SK-N-SH treated with all-trans-retinoic acid at 6 μM for 48 hours (cell line): ENCODE data around the gene LYPLAL1.

Source experiments
- ATAC-seq: fragments of 200-7000 bp; cut with Tn5 transposase; 3 replicates; pipeline ENCODE4 v1.9.1; 2020; ENCODE audit warnings: mild to moderate bottlenecking, moderate library complexity
- ARNTL ChIP-seq: fragments of 450-650 bp; formaldehyde crosslinking; IDR thresholded peaks from 2 replicates; pipeline ENCODE4 v1.5.0; 2020; ENCODE audit warnings: low read depth, mild to moderate bottlenecking, moderate library complexity, borderline replicate concordance
- BACH2 ChIP-seq: fragments of 250-450 bp; sonication (Bioruptor Pico); IDR thresholded peaks from 2 replicates; pipeline ENCODE4 v1.9.0; 2021; ENCODE audit warnings: mild to moderate bottlenecking, borderline replicate concordance
- CREB5 ChIP-seq: fragments of 250-450 bp; sonication (Bioruptor Pico); IDR thresholded peaks from 2 replicates; pipeline ENCODE4 v1.5.1; 2020; ENCODE audit warnings: low read depth, mild to moderate bottlenecking, moderate library complexity
- CSDC2 ChIP-seq: fragments of 250-450 bp; sonication (Bioruptor Pico); IDR thresholded peaks from 2 replicates; pipeline ENCODE4 v1.5.0; 2020; ENCODE audit warnings: mild to moderate bottlenecking, moderate library complexity
- CSRNP3 ChIP-seq: fragments of 250-450 bp; sonication (Bioruptor Pico); IDR thresholded peaks from 2 replicates; pipeline ENCODE4 v1.5.1; 2021; ENCODE audit warnings: mild to moderate bottlenecking, moderate library complexity
- GLIS3 ChIP-seq: fragments of 250-450 bp; sonication (Bioruptor Pico); IDR thresholded peaks from 2 replicates; pipeline ENCODE4 v1.5.0; 2020; ENCODE audit warnings: mild to moderate bottlenecking, moderate library complexity
- ISL1 ChIP-seq: fragments of 250-450 bp; sonication (Bioruptor Pico); IDR thresholded peaks from 2 replicates; pipeline ENCODE4 v2.1.2; 2022; ENCODE audit warnings: mild to moderate bottlenecking, moderate library complexity
- OSR1 ChIP-seq: fragments of 250-450 bp; sonication (Bioruptor Pico); IDR thresholded peaks from 2 replicates; pipeline ENCODE4 v1.8.0; 2022; ENCODE audit warnings: moderate library complexity, mild to moderate bottlenecking, inconsistent platforms
- PATZ1 ChIP-seq: fragments of 250-450 bp; sonication (Bioruptor Pico); IDR thresholded peaks from 2 replicates; pipeline ENCODE4 v1.8.0; 2020; ENCODE audit warnings: mild to moderate bottlenecking, moderate library complexity, borderline replicate concordance
- POU6F1 ChIP-seq: fragments of 250-450 bp; sonication (Bioruptor Pico); IDR thresholded peaks from 2 replicates; pipeline ENCODE4 v1.8.0; 2021; ENCODE audit warnings: low read depth, mild to moderate bottlenecking, moderate library complexity, borderline replicate concordance
- PPARA ChIP-seq: fragments of 250-450 bp; sonication (Bioruptor Pico); IDR thresholded peaks from 2 replicates; pipeline ENCODE4 v1.5.0; 2020; ENCODE audit warnings: mild to moderate bottlenecking, borderline replicate concordance
- RARB ChIP-seq: fragments of 250-450 bp; sonication (Bioruptor Pico); IDR thresholded peaks from 2 replicates; pipeline ENCODE4 v1.8.0; 2021; ENCODE audit warnings: mild to moderate bottlenecking, moderate library complexity
- TCF4 ChIP-seq: fragments of 250-450 bp; sonication (Bioruptor Pico); IDR thresholded peaks from 2 replicates; pipeline ENCODE4 v1.8.0; 2021; ENCODE audit warnings: mild to moderate bottlenecking, moderate library complexity, borderline replicate concordance
- TOX ChIP-seq: fragments of 250-450 bp; sonication (Bioruptor Pico); IDR thresholded peaks from 2 replicates; pipeline ENCODE4 v1.8.0; 2021; ENCODE audit warnings: mild to moderate bottlenecking, moderate library complexity, borderline replicate concordance
- ZC3H10 ChIP-seq: fragments of 250-450 bp; sonication (Bioruptor Pico); IDR thresholded peaks from 2 replicates; pipeline ENCODE4 v1.5.1; 2021; ENCODE audit warnings: mild to moderate bottlenecking, moderate library complexity
- ZFP3 ChIP-seq: fragments of 250-450 bp; sonication (Bioruptor Pico); IDR thresholded peaks from 2 replicates; pipeline ENCODE4 v1.5.0; 2020; ENCODE audit warnings: mild to moderate bottlenecking, moderate library complexity
- ZFP30 ChIP-seq: fragments of 450-650 bp; formaldehyde crosslinking; IDR thresholded peaks from 2 replicates; pipeline ENCODE4 v1.5.0; 2022; ENCODE audit warnings: mild to moderate bottlenecking, moderate library complexity
- ZNF565 ChIP-seq: fragments of 450-650 bp; formaldehyde crosslinking; conservative IDR thresholded peaks from 2 replicates; pipeline ENCODE4 v1.5.0; 2020; ENCODE audit warnings: low read depth, mild to moderate bottlenecking, moderate library complexity
- ZNF70 ChIP-seq: fragments of 450-650 bp; formaldehyde crosslinking; IDR thresholded peaks from 2 replicates; pipeline ENCODE4 v1.5.0; 2020; ENCODE audit warnings: mild to moderate bottlenecking, moderate library complexity
- ZNF8 ChIP-seq: fragments of 450-650 bp; formaldehyde crosslinking; IDR thresholded peaks from 2 replicates; pipeline ENCODE4 v1.5.0; 2020; ENCODE audit warnings: mild to moderate bottlenecking, moderate library complexity
- TF ChIP-seq, protein P1 (sequence below): fragments of 250-450 bp; sonication (Bioruptor Pico); IDR thresholded peaks from 2 replicates; pipeline ENCODE4 v1.5.0; 2020; ENCODE audit warnings: mild to moderate bottlenecking, moderate library complexity

Gene LYPLAL1

GRCh38 chr1:219155135-219155534 lies 18.5 kb upstream of the LYPLAL1 start:
- TF ChIP-seq ISL1 (CRISPR knock-in tag) (no peak), OSR1 (CRISPR knock-in tag) (no peak), BACH2 (CRISPR knock-in tag) (no peak), ZC3H10 (no peak), ZFP3 (CRISPR knock-in tag) (no peak), ZNF565 (CRISPR knock-in tag) (no peak), ZFP30 (no peak), RARB (CRISPR knock-in tag) (no peak), GLIS3 (CRISPR knock-in tag) (no peak), CREB5 (CRISPR knock-in tag) (no peak), ZNF70 (no peak), TCF4 (no peak), CSDC2 (CRISPR knock-in tag) (no peak), PPARA (CRISPR knock-in tag) (no peak), CSRNP3 (no peak), ZNF8 (CRISPR knock-in tag) (no peak), ARNTL (CRISPR knock-in tag) (no peak), POU6F1 (no peak)
- TF ChIP-seq, protein P1, sequence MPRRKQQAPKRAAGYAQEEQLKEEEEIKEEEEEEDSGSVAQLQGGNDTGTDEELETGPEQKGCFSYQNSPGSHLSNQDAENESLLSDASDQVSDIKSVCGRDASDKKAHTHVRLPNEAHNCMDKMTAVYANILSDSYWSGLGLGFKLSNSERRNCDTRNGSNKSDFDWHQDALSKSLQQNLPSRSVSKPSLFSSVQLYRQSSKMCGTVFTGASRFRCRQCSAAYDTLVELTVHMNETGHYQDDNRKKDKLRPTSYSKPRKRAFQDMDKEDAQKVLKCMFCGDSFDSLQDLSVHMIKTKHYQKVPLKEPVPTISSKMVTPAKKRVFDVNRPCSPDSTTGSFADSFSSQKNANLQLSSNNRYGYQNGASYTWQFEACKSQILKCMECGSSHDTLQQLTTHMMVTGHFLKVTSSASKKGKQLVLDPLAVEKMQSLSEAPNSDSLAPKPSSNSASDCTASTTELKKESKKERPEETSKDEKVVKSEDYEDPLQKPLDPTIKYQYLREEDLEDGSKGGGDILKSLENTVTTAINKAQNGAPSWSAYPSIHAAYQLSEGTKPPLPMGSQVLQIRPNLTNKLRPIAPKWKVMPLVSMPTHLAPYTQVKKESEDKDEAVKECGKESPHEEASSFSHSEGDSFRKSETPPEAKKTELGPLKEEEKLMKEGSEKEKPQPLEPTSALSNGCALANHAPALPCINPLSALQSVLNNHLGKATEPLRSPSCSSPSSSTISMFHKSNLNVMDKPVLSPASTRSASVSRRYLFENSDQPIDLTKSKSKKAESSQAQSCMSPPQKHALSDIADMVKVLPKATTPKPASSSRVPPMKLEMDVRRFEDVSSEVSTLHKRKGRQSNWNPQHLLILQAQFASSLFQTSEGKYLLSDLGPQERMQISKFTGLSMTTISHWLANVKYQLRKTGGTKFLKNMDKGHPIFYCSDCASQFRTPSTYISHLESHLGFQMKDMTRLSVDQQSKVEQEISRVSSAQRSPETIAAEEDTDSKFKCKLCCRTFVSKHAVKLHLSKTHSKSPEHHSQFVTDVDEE (CRISPR knock-in tag), result no peak
- TF ChIP-seq, all 23 proteins: peak for 0
- no peak for ATAC-seq

DNA sequence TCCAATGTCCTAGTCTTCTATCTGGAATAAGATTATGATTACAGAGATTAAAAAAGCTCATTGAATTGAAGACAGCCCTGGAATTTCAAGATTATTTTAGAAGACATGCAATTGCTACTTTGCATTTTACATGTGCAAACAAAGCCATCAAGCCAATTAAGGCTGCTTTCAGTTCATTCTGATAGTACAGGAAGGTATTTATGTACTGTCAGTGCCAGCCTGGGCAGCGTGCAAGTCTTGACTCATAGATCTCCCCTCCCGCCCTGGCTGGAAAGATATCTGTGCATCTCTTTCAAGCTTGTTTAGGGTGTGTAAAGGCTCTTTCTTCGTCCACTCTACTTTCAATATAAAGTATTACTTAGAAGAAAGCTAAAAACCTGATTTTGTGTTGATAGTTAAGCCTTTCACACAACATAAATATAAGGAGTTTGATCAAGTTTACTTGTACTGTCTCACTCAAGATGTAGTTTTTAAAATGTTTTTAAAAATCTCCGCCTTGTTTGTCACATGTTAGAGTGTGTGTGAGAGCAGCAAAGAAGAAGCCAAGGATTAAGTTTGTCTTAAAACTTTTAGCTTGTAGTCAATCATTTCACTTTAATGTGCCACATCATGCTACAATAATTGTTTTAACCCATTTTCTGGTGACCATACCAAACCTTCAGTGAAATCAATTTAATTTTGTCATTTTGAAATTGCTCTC lies 13.6 kb upstream of the LYPLAL1 start:
- ATAC-seq, result peak; percentile 96
- TF ChIP-seq BACH2 (CRISPR knock-in tag), result no peak

- TF ChIP-seq PATZ1 (CRISPR knock-in tag) (no peak), POU6F1 (no peak), ZNF70 (no peak), ZC3H10 (no peak), BACH2 (CRISPR knock-in tag) (no peak), GLIS3 (CRISPR knock-in tag) (no peak), TCF4 (no peak), CSDC2 (CRISPR knock-in tag) (no peak), CSRNP3 (no peak), TOX (CRISPR knock-in tag) (no peak)
- TF ChIP-seq, all 23 proteins: peak for 0
- ATAC-seq, result no peak
Measured at GRCh38 chr1:219160967-219161366, 12.7 kb upstream of the LYPLAL1 start.
